ENCODE data around the gene PPP3CA.

PPP3CA gene

DNA sequence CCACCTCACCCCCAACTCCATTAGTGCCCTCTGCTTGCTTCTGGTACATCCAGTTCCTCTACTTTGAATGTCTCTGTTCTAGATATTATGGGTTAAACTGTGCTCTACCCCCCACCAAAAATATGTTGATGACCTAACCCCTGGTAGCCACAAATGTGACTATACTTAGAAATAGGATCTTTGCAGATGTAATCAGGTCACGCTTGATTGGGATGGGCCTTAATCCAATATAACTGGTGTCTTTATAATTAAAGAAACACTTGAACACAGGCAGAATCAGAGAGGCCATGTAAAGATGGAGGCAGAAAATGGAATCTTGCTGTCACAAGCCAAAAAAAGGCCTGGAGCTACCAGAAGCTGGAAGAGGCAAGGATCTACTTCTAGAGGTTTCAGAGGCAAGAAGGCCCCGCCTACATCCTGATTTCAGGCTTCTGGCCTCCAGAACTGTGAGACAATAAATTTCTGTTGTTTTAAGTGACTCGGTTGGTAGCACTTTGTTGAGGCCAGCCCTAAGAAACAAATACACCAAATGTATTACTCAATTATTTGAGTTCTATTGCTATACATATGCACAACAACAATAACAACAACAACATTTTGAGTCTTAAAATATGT, 220.0 kb downstream of the PPP3CA start:
- no peak overlapping the region for H3K4me3 ChIP-seq (ENCODE audit: low read length)
- no peak for DNase-seq (ENCODE audit: low read depth)
- TF ChIP-seq, protein P1, sequence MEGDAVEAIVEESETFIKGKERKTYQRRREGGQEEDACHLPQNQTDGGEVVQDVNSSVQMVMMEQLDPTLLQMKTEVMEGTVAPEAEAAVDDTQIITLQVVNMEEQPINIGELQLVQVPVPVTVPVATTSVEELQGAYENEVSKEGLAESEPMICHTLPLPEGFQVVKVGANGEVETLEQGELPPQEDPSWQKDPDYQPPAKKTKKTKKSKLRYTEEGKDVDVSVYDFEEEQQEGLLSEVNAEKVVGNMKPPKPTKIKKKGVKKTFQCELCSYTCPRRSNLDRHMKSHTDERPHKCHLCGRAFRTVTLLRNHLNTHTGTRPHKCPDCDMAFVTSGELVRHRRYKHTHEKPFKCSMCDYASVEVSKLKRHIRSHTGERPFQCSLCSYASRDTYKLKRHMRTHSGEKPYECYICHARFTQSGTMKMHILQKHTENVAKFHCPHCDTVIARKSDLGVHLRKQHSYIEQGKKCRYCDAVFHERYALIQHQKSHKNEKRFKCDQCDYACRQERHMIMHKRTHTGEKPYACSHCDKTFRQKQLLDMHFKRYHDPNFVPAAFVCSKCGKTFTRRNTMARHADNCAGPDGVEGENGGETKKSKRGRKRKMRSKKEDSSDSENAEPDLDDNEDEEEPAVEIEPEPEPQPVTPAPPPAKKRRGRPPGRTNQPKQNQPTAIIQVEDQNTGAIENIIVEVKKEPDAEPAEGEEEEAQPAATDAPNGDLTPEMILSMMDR (conservative IDR thresholded peaks at IDR 0.05; ENCODE audit: low read depth, low read length): no peak

DNA sequence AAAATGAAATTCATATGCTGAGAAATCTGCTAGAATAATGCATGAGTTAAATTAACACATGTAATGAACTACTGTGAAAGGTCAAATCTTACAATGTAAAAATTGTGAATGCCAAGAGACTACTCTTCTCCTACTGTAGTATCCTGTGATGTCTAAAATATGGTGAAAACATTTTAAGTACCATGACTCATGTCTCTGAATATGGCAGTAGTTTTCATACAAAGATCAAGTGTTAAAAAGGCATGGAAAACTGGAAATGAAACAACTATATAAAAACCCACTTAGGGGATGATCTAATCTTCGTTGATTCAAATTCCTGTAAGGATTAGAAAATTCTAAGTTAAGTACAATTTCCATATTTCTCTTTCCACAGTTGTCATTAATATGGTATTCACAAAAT, 221.3 kb downstream of the PPP3CA start:
- no peak overlapping the region for H3K4me3 ChIP-seq (ENCODE audit: low read length)
- DNase-seq (ENCODE audit: low read depth): peak; percentile 62
- TF ChIP-seq, protein P1 (conservative IDR thresholded peaks at IDR 0.05; ENCODE audit: low read depth, low read length): no peak

DNA sequence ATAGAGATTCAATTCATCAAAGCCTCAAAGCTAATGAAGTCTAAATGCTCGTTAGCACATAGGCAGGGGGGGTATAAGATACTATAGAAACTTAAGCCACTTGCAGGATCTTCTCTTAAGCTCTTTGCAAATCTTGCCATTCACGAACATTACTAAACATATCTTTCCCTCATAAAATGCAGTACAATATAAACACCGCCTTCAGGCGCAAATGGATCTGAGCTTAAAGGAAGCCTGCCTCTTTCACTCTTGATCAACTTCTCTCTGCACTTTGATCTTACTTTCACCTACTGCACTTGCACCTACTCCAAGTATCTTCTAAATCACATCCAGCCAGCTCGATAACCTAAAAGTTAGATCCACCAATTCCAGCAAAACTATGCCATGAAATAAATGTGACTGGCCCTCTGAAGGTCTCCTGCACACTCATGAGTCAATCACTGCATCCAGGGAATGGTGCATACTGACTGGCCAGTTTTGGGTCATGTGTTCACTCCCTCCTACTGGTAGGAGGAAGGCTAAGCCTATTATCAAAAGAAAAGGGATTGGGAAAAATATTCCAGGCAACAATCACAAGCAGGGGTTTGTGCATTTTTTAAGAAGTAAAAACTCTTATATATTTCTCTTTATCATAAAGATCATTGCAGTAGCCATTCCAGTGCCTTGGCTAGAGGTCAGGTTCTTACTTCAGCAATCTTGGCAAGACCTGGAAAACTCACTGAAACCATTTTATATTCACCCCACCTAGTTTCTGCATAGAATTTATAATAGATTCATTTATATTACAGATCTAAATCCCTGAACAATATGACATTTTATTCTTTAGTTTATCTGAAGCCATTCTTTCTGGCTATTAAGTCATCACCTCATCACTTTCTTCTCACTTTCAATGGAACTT, 222.0 kb downstream of the PPP3CA start:
- TF ChIP-seq, protein P1 (conservative IDR thresholded peaks at IDR 0.05; ENCODE audit: low read depth, low read length): no peak
- H3K4me3 ChIP-seq (ENCODE audit: low read length): no peak overlapping the region
- peak; percentile 7 for DNase-seq (ENCODE audit: low read depth)

DNA sequence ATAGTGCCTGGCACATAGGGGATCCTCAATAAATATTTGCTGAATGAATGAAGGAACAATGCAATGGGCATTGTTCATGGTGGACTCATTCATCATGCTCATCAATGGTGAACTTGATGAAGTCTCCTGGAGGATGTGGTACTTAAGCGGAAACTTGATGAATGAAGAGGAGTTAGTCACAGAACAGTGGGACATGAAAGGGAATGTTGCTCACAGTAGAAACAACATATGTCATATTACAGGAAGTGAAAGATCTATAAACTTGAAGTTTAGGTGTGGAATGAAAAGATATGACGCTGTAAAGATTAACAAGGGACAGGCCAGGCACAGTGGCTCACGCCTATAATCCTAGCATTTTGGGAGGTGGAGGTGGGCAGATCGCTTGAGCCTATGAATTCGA, 224.1 kb downstream of the PPP3CA start:
- no peak for DNase-seq (ENCODE audit: low read depth)
- no peak overlapping the region for H3K4me3 ChIP-seq (ENCODE audit: low read length)
- TF ChIP-seq, protein P1 (conservative IDR thresholded peaks at IDR 0.05; ENCODE audit: low read depth, low read length): no peak

DNA sequence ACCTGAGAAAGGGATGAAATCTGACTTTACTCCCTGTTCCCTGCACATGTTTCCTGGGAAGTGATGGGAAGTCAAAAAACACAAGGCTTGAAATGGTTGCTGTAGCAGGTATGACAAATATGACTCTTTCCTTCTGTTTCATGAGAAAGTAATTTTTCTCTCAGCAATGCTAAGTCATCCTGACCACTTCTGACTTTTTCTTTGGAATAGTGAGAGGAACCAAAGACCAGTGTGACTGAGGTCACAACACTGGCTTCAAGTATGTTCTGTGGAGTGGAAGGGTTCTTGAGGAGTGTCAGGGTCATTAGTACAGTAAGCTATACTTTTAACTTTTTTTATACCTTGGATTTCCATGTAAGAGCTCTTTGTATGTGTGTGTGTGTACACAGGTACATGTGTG, 225.3 kb downstream of the PPP3CA start:
- no peak for DNase-seq (ENCODE audit: low read depth)
- TF ChIP-seq, protein P1 (conservative IDR thresholded peaks at IDR 0.05; ENCODE audit: low read depth, low read length): no peak

DNA sequence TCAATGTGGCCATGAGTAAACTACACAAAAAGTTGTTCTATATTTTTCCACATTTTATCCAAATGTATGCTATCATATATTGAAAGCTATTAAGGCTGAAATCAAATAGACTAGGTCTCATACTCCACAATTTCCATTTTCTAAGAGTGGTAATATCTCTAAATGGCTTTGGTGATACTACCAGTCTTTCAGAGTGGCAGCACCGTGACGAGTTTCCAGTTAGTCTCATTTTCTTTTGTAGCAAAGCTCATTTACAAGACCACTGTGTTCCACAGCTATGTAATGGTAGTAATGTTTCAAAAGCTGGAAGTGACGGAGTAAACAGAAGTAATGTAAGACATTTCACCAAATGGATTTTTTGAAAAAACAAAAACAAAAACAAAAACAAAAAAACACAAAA, 228.2 kb downstream of the PPP3CA start:
- no peak for DNase-seq (ENCODE audit: low read depth)
- TF ChIP-seq, protein P1 (conservative IDR thresholded peaks at IDR 0.05; ENCODE audit: low read depth, low read length): no peak

More for the DNA sequence above, 225.3 kb downstream of the PPP3CA start:
- no peak overlapping the region for H3K4me3 ChIP-seq (ENCODE audit: low read length)

More for the DNA sequence above, 228.2 kb downstream of the PPP3CA start:
- H3K4me3 ChIP-seq (ENCODE audit: low read length): no peak overlapping the region
